ENCODE results near the gene ABLIM3. TPM values are rescaled to one million over a fixed set of nuclear protein-coding genes. Genes with fewer than 3 reads are reported as not detected.

Gene ABLIM3
- total and polyA plus RNA-seq, 9 of the 15 experiments (the other 6 are each of a cell fraction or from before 2014, with no cell fraction given): 0.03 to 0.38 (median 0.11) TPM

DNA sequence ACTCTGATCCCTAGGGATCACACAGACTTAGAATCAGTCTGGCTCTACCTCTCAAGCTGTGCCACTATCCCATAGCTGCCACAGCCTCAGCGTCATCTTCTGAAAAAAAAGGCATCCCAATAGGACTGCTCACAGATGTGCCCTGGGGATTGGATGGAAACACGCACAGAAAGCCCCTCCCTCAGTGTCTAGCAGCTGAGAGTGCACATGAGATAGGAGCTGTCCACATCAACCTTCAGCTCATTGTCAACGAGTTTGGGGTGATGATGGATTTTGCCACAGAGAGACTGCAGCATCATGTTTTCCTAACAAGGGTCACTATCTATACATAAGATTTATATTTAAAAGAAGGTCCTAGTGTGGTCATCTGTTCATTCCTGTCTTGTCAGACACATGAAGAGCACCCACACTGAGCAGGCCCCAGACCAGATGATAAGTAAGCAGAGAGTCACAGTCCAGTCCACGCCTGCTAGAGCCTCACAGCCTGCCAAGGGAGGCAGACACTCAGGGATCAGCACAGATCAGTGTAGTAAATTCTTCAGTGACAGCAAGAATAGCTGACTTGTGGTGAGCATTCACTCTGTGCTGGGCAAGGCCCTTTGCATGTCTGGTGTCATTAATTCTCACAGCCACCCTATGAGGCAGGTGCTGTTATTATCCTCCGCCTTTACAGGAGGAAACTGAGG lies 156.2 kb downstream of the ABLIM3 start:
- Histone ChIP-seq H2AFZ (ENCODE audit: low read depth, low read length) (no peak overlapping the region), H3K27ac (ENCODE audit: extremely low read depth, low read depth, low read length) (no peak overlapping the region), H3K79me2 (ENCODE audit: control insufficient read depth, insufficient read depth, low read length) (no peaks in the 10 kb centered on the region), H3K9ac (ENCODE audit: insufficient read depth in 1 of 2, low read depth in 2 of 2, low read length in 2 of 2) (no peak overlapping the region), H3K36me3 (ENCODE audit: control insufficient read depth, insufficient read depth, low read length) (no peaks in the 10 kb centered on the region), H4K20me1 (replicated peaks; ENCODE audit: control insufficient read depth, insufficient read depth, low read length) (no peaks in the 10 kb centered on the region; the same call in 1 of the 2 replicates), H3K9me1 (ENCODE audit: control insufficient read depth, insufficient read depth, low read length) (no peaks in the 10 kb centered on the region), H3K4me3 (no peak overlapping the region), H3K4me1 (replicated peaks in 1 of 2; ENCODE audit: control insufficient read depth in 2 of 2, insufficient read depth in 2 of 2, low read length in 2 of 2) (peaks cover 0 to 8% of the 10 kb centered on the region in 2 experiments; a peak in 1 of 5 replicates), H3K4me2 (ENCODE audit: insufficient read depth, low read length) (no peak overlapping the region), H3K27me3 (ENCODE audit: control insufficient read depth in 2 of 2, insufficient read depth in 2 of 2, low read length in 2 of 2) (peaks cover 44 to 79% of the 10 kb centered on the region in 2 experiments; a peak in 4 of 5 replicates), H3K9me3 (replicated peaks; ENCODE audit: control insufficient read depth, insufficient read depth, low read depth, low read length) (no peaks in the 10 kb centered on the region)
- in situ Hi-C loops (cut with MboI): no loop called here
- BruUV-seq (replicated peaks): no TSS peak
- FAIRE-seq (no peak), ATAC-seq (no peak), DNase-seq (ENCODE audit: extremely low read depth in 1 of 4, low spot score in 3 of 4) (no peak)
- intact Hi-C loops (cut with micrococcal nuclease): no loop called here
- ChIA-PET POLR2A (interaction anchor here (0.7 to 0.9 kb wide), 2 partner anchors 8 to 20 kb away, joined by 3 read pairs; no protein-coding TSS in a partner anchor), CTCF (ENCODE audit: low intra/inter-chr PET ratio) (no interaction called here)
- TF ChIP-seq, protein P1, sequence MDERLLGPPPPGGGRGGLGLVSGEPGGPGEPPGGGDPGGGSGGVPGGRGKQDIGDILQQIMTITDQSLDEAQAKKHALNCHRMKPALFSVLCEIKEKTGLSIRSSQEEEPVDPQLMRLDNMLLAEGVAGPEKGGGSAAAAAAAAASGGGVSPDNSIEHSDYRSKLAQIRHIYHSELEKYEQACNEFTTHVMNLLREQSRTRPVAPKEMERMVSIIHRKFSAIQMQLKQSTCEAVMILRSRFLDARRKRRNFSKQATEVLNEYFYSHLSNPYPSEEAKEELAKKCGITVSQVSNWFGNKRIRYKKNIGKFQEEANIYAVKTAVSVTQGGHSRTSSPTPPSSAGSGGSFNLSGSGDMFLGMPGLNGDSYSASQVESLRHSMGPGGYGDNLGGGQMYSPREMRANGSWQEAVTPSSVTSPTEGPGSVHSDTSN (CRISPR knock-in tag; IDR thresholded peaks at IDR 0.05; ENCODE audit: low read depth): no peak
- TF ChIP-seq, protein P1 (tag; conservative IDR thresholded peaks at IDR 0.05; ENCODE audit: low read depth): peak; percentile 58
- TF ChIP-seq BRF1 (IDR thresholded peaks at IDR 0.05; ENCODE audit: borderline replicate concordance, extremely low read depth, insufficient read length) (no peak), TRIM28 (IDR thresholded peaks at IDR 0.05) (no peak), KDM5B (IDR thresholded peaks at IDR 0.05; ENCODE audit: insufficient replicate concordance, low read depth, low read length) (no peak), CEBPG (CRISPR knock-in tag; IDR thresholded peaks at IDR 0.05) (no peak), CEBPG (tag; conservative IDR thresholded peaks at IDR 0.05 in 1 of 2, IDR thresholded peaks at IDR 0.05 in 1 of 2) (no peak), BMI1 (IDR thresholded peaks at IDR 0.05; ENCODE audit: low read length) (no peak)
- 4% methylated on average over 5 of the region's 5 CpGs for WGBS (ENCODE audit: insufficient coverage, low coverage, missing lambda C conversion rate)

Measured in K562 (cell line).